ENCODE results near the gene IGSF23. TPM values are rescaled to one million over a fixed set of nuclear protein-coding genes. Genes with fewer than 3 reads are reported as not detected.

The IGSF23 gene, protein sequence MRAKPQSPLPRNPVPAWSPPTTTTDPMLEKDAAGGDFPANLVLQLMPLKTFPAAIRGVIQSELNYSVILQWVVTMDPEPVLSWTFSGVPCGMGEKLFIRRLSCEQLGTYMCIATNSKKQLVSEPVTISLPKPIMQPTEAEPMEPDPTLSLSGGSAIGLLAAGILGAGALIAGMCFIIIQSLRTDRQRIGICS
- total RNA-seq (2014; rRNA removed; shearing (Covaris generic)) (not detected in 2 replicates), polyA plus RNA-seq (2016; fragmentation: Nextera tagmentation; extraction: Ambion mirVana) (not detected in 2 replicates)
- long read RNA-seq: 0 reads

DNA sequence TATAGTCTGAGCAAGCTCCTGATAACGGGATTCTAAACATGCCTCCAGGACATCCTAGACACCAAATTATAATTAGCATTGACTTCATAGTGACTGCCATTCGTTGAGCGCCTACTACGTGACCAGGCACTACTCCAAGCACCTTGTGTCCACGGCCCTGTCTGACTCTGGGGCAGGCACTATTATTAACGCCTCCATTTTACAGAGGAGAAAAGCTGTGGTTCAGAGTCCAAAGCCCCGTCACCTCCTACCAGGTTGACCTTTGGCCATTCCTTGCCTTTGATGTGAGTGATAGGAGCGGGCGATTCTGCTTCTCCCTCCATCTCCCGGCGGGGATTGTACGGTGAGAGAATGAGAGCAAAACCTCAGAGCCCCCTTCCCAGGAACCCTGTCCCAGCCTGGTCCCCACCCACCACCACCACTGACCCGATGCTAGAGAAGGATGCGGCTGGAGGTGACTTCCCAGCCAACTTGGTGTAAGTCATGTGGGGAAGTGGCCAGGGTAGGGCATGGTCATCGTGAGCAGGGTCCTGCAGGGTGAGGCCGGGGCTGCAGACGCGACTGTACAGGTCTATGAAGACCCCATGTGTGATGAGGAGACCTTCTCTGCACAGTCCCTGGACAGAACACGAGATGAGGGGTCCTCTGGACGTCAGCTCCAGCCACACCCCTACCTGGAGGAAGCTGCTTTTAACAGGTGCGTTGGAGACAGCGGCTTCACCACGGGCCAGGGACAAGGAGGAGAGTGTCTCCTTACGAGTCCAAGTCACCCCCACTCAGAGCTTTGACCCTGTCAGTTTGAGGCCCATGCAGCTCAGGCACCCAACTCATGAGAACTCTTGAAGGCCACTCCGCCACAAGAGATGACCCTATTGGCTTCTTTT is at the start of gene IGSF23:
IGSF23 (plus strand) TSS at position 269 of the 884 bp plus-strand sequence; CDS start at position 352, 83 bp downstream.
- TF ChIP-seq STAT1 (IDR thresholded peaks at IDR 0.05; ENCODE audit: unreplicated experiment): no peak
- no peak for TF ChIP-seq CREB1 (CRISPR knock-in tag; IDR thresholded peaks at IDR 0.05; ENCODE audit: low read depth)
- TF ChIP-seq, protein P1, sequence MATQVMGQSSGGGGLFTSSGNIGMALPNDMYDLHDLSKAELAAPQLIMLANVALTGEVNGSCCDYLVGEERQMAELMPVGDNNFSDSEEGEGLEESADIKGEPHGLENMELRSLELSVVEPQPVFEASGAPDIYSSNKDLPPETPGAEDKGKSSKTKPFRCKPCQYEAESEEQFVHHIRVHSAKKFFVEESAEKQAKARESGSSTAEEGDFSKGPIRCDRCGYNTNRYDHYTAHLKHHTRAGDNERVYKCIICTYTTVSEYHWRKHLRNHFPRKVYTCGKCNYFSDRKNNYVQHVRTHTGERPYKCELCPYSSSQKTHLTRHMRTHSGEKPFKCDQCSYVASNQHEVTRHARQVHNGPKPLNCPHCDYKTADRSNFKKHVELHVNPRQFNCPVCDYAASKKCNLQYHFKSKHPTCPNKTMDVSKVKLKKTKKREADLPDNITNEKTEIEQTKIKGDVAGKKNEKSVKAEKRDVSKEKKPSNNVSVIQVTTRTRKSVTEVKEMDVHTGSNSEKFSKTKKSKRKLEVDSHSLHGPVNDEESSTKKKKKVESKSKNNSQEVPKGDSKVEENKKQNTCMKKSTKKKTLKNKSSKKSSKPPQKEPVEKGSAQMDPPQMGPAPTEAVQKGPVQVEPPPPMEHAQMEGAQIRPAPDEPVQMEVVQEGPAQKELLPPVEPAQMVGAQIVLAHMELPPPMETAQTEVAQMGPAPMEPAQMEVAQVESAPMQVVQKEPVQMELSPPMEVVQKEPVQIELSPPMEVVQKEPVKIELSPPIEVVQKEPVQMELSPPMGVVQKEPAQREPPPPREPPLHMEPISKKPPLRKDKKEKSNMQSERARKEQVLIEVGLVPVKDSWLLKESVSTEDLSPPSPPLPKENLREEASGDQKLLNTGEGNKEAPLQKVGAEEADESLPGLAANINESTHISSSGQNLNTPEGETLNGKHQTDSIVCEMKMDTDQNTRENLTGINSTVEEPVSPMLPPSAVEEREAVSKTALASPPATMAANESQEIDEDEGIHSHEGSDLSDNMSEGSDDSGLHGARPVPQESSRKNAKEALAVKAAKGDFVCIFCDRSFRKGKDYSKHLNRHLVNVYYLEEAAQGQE (IDR thresholded peaks at IDR 0.05; ENCODE audit: unreplicated experiment): no peak
- TF ChIP-seq, protein P2, sequence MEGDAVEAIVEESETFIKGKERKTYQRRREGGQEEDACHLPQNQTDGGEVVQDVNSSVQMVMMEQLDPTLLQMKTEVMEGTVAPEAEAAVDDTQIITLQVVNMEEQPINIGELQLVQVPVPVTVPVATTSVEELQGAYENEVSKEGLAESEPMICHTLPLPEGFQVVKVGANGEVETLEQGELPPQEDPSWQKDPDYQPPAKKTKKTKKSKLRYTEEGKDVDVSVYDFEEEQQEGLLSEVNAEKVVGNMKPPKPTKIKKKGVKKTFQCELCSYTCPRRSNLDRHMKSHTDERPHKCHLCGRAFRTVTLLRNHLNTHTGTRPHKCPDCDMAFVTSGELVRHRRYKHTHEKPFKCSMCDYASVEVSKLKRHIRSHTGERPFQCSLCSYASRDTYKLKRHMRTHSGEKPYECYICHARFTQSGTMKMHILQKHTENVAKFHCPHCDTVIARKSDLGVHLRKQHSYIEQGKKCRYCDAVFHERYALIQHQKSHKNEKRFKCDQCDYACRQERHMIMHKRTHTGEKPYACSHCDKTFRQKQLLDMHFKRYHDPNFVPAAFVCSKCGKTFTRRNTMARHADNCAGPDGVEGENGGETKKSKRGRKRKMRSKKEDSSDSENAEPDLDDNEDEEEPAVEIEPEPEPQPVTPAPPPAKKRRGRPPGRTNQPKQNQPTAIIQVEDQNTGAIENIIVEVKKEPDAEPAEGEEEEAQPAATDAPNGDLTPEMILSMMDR (conservative IDR thresholded peaks at IDR 0.05; ENCODE audit: low read depth in 2 of 2): no peak
- no peak for TF ChIP-seq EZH2phosphoT487 (IDR thresholded peaks at IDR 0.05; ENCODE audit: unreplicated experiment)
- TF ChIP-seq, protein P3, sequence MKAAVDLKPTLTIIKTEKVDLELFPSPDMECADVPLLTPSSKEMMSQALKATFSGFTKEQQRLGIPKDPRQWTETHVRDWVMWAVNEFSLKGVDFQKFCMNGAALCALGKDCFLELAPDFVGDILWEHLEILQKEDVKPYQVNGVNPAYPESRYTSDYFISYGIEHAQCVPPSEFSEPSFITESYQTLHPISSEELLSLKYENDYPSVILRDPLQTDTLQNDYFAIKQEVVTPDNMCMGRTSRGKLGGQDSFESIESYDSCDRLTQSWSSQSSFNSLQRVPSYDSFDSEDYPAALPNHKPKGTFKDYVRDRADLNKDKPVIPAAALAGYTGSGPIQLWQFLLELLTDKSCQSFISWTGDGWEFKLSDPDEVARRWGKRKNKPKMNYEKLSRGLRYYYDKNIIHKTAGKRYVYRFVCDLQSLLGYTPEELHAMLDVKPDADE (IDR thresholded peaks at IDR 0.05): no peak
- Mint-ChIP-seq H3K27me3 (ENCODE audit: insufficient read depth, low read depth, poor library complexity) (peaks cover 3% of the 10 kb centered on the region), H3K36me3 (ENCODE audit: low read depth) (no peaks in the 10 kb centered on the region), H3K27ac (no peak within 1 kb of the TSS), H3K4me1 (peaks cover 2% of the 10 kb centered on the region; the same call in 1 of the 3 replicates), H3K9me3 (no peaks in the 10 kb centered on the region), H3K4me3 (no peak within 1 kb of the TSS)
- Histone ChIP-seq H3K27ac (ENCODE audit: low read depth) (no peak within 1 kb of the TSS), H3K9me2 (ENCODE audit: insufficient read depth) (0 out of 2 replicates have a peak, but pooled peaks cover 3% of the 10 kb centered on the region), H3K4me2 (no peak within 1 kb of the TSS), H3F3A (replicated peaks; ENCODE audit: low read depth) (no peaks in the 10 kb centered on the region), H2AFZ (no peak within 1 kb of the TSS), H4K20me1 (replicated peaks; ENCODE audit: insufficient read depth) (no peaks in the 10 kb centered on the region), H3K27me3 (ENCODE audit: insufficient read depth) (no peaks in the 10 kb centered on the region), H3K4me3 (no peak within 1 kb of the TSS), H3K36me3 (ENCODE audit: insufficient read depth) (no peaks in the 10 kb centered on the region), H3K4me1 (ENCODE audit: insufficient read depth) (peaks cover 4% of the 10 kb centered on the region; the same call in 1 of the 2 replicates), H3K79me2 (replicated peaks; ENCODE audit: insufficient read depth) (no peaks in the 10 kb centered on the region)
- ATAC-seq (no peak), DNase-seq (ENCODE audit: low spot score) (no peak)

Data from GM23338 (cell line).